GM12878 (cell line): Measurements from ENCODE around the gene ETHE1.

Experiments used
- ATF2 ChIP-seq: IDR thresholded peaks from 2 replicates; pipeline ENCODE4 v1.6.1; 2012; ENCODE audit warnings: low read length, inconsistent platforms
- CREM ChIP-seq: IDR thresholded peaks from 2 replicates; pipeline ENCODE4 v1.6.1; 2014; ENCODE audit warnings: antibody characterized with exemption, low read depth
- CTCF ChIP-seq, 3 experiments: IDR thresholded peaks in 2 of 3; conservative IDR thresholded peaks in 1 of 3; 2 replicates each; pipeline ENCODE4 v1.5.1; 2011; ENCODE audit warnings: low read depth in 3 of 3, low read length in 3 of 3, mild to moderate bottlenecking in 3 of 3, control low read depth in 2 of 3, moderate library complexity in 2 of 3, inconsistent platforms in 1 of 3, mixed read lengths in 1 of 3; ENCODE audit not compliant: control insufficient read depth in 2 of 3, insufficient read depth in 1 of 3; ENCODE audit errors: extremely low read depth in 1 of 3
- KAT2A ChIP-seq: conservative IDR thresholded peaks from 2 replicates; pipeline ENCODE4 v1.6.1; 2011; ENCODE audit warnings: low read depth, low read length; ENCODE audit not compliant: control insufficient read depth
- NR2C2 ChIP-seq: IDR thresholded peaks from 2 replicates; pipeline ENCODE4 v1.6.1; 2011; ENCODE audit warnings: borderline replicate concordance, low read depth; ENCODE audit not compliant: control insufficient read depth, insufficient read length
- SUPT20H ChIP-seq: IDR thresholded peaks from 2 replicates; pipeline ENCODE4 v1.6.1; 2011; ENCODE audit warnings: low read depth, mild to moderate bottlenecking, low read length, moderate library complexity, borderline replicate concordance; ENCODE audit not compliant: control insufficient read depth

DNA sequence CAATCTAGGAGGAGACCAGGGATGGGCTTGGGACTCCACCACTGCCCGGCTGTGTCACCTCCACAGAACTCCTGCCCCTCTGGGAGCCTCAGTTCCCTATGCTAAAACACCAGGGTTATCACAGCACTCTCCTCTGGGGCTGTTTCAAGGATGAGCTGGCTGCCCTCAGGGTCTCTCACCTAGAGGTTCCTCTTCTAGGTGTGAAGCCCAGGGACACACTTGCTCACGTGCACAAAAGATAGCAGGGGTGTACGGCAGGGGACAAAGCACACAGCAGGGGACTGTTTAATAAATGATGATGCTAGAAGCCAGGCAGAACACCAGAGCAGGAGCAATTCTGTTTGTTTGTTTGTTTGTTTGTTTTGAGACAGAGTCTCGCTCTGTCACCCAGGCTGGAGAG lies 44.8 kb downstream of the ETHE1 start:
- TF ChIP-seq SUPT20H = no peak
- no peak for TF ChIP-seq ATF2
- TF ChIP-seq CREM = no peak
- TF ChIP-seq CTCF (IDR thresholded peaks at IDR 0.05 in 2 of 3, conservative IDR thresholded peaks at IDR 0.05 in 1 of 3; ENCODE audit: control insufficient read depth in 2 of 3, extremely low read depth in 1 of 3, insufficient read depth in 1 of 3, low read depth in 3 of 3, low read length in 3 of 3) = no peak
- no peak for TF ChIP-seq NR2C2
- TF ChIP-seq KAT2A = no peak
